ES-I3 (cell line): ENCODE measurements around the gene MOK.
"Not testable (repeated sequence)": the region's sequence is repeated elsewhere in the genome, so short reads cannot be mapped to it uniquely, and the experiment has no call there.

Experiments
- H3K36me3 ChIP-seq: 2 replicates; pipeline ENCODE4 v1.6.1; 2013; ENCODE audit warnings: mild to moderate bottlenecking, low read length, control low read depth, moderate library complexity; ENCODE audit not compliant: insufficient read depth
- H3K4me1 ChIP-seq: 2 replicates; pipeline ENCODE4 v1.6.1; 2013; ENCODE audit warnings: mild to moderate bottlenecking, control low read depth, low read length; ENCODE audit not compliant: insufficient read depth
- H3K9ac ChIP-seq: 2 replicates; pipeline ENCODE4 v1.6.1; 2013; ENCODE audit warnings: low read depth, mild to moderate bottlenecking, low read length, moderate library complexity
- H3K9me3 ChIP-seq: 2 replicates; pipeline ENCODE4 v1.6.1; 2013; ENCODE audit warnings: mild to moderate bottlenecking, low read length, moderate library complexity; ENCODE audit not compliant: control insufficient read depth, insufficient read depth

MOK gene

DNA sequence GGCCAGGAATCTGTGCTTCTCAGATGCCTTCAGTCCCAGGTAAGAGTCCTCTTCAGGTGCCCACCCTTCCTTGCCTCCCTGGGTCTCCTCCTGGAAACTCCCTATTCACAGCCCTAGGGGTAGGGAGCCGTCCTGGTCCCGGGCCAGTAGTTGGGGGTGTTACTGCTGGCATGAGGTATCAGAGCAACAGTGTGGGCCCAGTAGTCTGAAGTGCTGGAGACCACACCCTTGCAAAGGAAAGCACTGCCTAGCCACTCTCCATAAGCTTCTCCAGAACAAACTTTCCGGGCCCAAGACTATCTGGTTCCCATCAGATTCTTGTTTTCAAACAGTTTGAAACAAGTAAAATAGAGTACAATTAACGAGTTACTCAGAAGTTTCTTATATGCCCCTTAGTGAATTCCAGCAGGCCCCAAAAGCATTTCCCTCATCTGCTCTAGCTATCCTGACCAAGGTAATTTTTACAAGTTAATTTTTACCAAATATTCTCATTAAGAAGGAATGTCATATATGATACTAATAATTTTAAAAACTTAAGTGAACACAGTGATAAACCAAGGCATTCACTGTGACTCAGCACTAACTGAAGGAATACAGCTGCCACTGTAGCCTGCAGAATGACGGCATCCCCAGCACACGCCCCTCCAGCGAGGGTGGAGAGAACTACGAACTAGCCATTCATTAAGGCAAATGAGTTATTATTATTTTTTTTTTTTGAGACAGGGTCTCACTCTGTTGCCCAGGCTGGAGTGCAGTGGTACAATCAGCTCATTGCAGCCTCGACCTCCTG is 49.4 kb downstream of the MOK start:
- Histone ChIP-seq H3K9ac (no peak overlapping the region), H3K36me3 (no peaks in the 10 kb centered on the region), H3K4me1 (0 out of 2 replicates have a peak, but pooled peaks cover 3% of the 10 kb centered on the region), H3K9me3 (no peaks in the 10 kb centered on the region)

DNA sequence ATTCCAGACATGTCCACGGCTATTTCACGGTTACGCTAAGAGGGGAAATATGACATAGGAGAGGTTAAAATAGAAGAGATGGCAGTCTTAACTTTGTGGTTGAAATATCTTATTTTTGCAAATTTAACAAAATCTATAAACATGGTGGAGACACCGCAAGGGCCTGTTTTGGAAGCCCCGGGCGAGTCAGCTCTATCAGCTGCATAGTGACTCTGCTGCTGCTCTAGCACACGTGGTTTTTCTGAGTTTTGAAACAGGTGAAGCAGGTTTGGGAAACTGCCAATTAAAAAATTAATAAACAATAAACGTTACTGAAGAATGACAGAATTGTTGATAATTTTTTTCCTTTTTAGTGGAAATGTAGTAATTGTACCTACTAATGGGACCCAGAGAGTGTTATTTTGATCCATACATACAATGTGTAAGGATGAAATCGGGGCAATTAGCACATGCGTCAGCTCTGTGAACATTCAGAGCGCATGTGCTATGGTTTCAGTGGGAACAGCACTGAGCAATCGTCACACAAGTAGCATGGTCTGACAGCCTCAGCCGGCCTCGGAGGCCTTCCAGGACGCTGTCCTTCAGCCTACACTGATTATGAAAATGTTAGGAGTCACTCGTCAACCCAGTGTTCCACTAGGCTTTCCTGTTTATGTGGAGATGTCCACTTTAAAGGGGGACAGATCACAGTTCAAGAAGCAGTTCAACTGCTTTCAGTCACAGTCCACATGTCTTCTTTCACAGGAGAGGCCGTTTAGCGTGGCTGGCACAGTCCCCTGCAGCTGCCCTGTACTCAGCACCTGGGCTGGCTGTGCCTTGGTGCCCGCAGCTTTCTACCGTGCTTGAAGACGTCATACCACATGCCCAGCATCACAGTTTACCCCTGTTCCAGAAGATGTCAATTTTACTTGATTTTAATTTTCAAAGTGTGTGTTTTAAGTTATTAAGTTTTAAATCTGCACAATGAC is 51.8 kb downstream of the MOK start:
- H3K36me3 ChIP-seq: no peaks in the 10 kb centered on the region
- H3K9me3 ChIP-seq: no peaks in the 10 kb centered on the region
- H3K9ac ChIP-seq: no peak overlapping the region
- H3K4me1 ChIP-seq: peaks cover 8% of the 10 kb centered on the region; the same call in 1 of the 2 replicates

DNA sequence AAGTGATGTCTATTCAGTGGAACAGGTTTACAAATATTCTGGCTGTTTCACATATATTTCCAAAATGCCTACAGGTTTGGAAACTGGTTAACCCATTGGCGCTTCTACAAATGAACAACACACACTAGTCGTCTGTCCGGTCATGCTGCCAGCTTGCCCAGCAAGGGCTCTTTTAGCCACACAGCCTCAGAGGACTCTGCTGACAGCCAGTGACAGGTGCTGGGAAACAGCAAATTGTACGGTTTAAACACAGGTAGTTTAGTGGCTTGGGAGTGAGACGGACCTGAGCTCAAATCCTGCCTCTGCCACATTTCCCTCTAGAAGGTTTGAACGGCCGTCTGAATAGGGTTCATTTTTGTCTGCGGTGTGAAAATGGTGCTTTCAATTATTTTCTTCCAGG is 53.8 kb downstream of the MOK start:
- H3K4me1 ChIP-seq: peaks cover 12% of the 10 kb centered on the region; the same call in 1 of the 2 replicates
- H3K9me3 ChIP-seq: no peaks in the 10 kb centered on the region
- H3K36me3 ChIP-seq: no peaks in the 10 kb centered on the region
- no peak overlapping the region for H3K9ac ChIP-seq

DNA sequence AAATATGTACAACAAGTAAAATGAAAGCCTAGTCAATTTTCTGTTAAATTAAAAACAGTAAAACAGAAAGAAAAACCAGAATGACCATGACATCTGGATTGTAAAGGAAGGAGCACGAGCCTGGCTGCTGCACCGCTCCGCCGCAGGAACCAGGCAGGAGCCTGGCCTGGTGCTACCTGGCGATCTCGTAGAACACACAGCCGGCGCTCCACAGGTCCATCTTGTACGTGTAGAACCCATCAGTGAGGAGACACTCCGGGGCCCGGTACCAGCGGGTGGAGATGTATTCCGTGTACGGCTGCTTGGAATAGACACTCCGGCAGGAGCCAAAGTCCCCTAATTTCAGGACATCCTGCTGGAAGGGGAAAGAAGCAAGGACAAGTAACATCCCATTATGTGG is 54.3 kb downstream of the MOK start:
- no peaks in the 10 kb centered on the region for H3K36me3 ChIP-seq
- no peak overlapping the region for H3K9ac ChIP-seq
- no peaks in the 10 kb centered on the region for H3K9me3 ChIP-seq
- H3K4me1 ChIP-seq: peaks cover 12% of the 10 kb centered on the region; the same call in 1 of the 2 replicates

DNA sequence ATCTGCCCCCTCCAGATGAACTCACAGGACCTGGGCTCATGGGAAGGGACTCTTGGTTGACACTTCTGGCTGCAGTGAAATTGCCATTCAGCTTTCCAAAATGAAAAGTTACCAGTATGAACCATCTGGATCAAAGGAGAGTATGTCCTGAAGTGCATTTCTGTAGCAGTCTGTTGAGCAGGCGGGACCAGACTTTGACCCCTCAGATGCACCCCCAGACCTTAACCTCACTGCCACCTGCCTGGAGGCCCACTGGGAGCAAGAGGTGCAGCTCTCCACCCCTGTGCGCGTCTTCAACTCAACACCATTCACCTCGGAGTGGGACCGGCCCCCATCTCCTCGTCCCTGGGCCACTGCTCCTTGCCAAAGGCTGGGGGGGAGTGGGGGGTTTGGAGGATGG is 55.0 kb downstream of the MOK start:
- Histone ChIP-seq H3K36me3 (no peaks in the 10 kb centered on the region), H3K9me3 (no peaks in the 10 kb centered on the region), H3K9ac (no peak overlapping the region), H3K4me1 (peaks cover 9% of the 10 kb centered on the region; the same call in 1 of the 2 replicates)

DNA sequence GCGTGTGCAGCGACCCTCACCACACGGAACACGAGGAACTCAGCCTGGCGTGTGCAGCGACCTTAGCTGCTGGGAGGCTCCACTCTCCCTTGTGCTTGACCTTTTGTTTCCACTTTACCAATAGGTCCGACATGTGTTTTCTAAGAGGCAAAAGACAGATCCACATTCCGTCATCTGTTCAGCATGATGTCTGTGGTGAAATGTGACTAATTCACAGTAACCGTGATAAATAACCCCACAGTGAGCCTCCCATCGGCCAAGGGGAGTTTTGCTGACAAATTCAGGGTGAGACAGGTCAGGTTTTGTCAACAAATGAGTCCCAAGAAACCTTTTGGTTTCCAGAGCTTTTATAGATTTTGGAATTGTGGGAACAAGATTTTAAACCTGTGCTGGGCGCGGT is 55.9 kb downstream of the MOK start:
- Histone ChIP-seq H3K9me3 (no peaks in the 10 kb centered on the region), H3K36me3 (no peaks in the 10 kb centered on the region), H3K9ac (no peak overlapping the region), H3K4me1 (peaks cover 9% of the 10 kb centered on the region; the same call in 1 of the 2 replicates)

DNA sequence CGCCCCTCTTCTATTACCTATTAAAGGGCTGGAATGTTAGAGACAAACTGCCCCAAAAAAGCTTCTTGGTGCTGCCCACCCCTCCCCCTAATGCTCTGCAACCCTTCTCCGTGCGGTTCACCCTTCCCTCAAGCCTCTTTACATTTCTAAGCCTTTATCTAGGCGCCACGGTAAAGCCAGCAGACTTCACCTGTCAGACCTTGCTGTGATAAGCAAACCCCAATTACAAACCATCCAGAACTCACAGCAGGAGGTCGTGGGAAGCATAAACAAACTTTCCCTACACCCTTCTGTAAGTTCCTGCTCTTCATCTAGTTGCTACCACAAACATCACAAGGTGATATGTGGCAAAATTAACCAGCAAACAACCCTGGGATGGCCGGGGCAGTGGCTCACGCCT is 56.8 kb downstream of the MOK start:
- Histone ChIP-seq H3K4me1 (peaks cover 9% of the 10 kb centered on the region; the same call in 1 of the 2 replicates), H3K36me3 (no peaks in the 10 kb centered on the region), H3K9me3 (no peaks in the 10 kb centered on the region), H3K9ac (no peak overlapping the region; the same call in 1 of the 2 replicates)

DNA sequence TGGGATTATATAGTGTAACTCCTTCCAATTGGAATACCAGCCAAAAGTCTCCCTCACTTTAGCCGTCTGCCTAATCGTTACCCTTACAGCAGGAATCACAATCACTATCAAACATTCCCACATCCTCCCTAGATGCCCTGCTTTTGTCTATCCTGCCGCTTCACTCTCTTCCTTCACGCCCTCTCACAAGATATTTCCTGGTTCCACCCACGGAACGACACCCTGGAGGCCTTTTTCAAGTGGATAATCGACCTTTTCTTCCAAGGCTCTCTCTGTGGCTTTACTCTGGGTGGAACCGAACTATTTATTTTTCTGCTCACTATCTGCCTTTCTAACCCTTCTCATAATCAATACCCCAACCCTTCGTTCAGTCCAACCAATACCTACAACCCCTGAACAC is 58.9 kb downstream of the MOK start:
- peaks cover 9% of the 10 kb centered on the region; the same call in 1 of the 2 replicates for H3K4me1 ChIP-seq
- H3K9ac ChIP-seq: no peak overlapping the region
- no peaks in the 10 kb centered on the region for H3K36me3 ChIP-seq
- H3K9me3 ChIP-seq: no peaks in the 10 kb centered on the region

DNA sequence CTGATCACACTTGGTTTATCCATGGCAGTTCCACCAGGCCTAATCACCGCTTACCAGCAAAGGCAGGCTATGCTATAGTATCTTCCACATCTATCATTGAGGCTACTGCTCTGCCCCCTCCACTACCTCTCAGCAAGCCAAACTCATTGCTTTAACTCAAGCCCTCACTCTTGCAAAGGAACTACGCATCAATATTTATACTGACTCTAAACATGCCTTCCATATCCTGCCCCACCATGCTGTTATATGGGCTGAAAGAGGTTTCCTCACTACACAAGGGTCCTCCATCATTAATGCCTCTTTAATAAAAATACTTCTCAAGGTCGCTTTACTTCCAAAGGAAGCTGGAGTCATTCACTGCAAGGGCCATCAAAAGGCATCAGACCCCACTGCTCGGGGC is 61.2 kb downstream of the MOK start:
- H3K9me3 ChIP-seq, H3K36me3 ChIP-seq, H3K4me1 ChIP-seq, H3K9ac ChIP-seq: not testable (repeated sequence)

DNA sequence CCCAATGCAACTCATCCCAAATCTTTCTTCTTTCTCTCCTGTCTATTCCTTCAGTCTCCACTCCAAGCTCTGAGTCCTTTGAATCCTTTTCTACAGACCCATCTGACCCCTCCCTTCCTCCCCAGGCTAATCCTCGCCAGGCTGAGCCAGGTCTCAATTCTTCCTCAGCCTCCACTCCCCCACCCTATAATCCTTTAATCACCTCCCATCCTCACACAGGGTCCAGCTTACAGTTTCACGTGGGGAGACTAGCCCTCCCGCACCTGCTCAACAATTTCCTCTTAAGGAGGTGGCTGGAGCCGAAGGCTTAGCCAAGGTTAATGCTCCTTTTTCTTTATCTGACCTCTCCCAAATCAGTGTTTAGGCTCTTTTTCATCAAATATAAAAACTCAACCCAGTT is 63.8 kb downstream of the MOK start:
- no peaks in the 10 kb centered on the region for H3K9me3 ChIP-seq
- H3K36me3 ChIP-seq: no peaks in the 10 kb centered on the region
- no peak overlapping the region for H3K9ac ChIP-seq
- no peaks in the 10 kb centered on the region for H3K4me1 ChIP-seq

DNA sequence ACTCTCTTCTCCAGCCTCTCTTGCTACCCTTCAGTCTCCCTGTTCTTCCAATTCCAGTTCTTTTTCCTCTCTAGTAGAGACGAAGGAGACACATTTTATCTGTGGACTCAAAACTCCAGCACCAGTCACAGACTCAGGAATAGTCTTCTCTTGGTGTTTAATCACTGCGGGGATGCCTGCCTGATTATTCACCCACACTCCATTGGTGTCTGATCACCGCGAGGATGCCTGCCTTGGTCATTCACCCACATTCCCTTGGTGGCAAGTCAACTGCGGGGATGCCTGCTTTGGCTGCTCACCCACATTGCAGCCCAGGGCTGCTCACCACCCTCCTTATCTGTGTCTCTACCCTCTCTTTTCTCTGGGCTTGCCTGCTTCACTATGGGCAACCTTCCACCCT is 64.5 kb downstream of the MOK start:
- H3K9ac ChIP-seq, H3K9me3 ChIP-seq, H3K4me1 ChIP-seq, H3K36me3 ChIP-seq: not testable (repeated sequence)

DNA sequence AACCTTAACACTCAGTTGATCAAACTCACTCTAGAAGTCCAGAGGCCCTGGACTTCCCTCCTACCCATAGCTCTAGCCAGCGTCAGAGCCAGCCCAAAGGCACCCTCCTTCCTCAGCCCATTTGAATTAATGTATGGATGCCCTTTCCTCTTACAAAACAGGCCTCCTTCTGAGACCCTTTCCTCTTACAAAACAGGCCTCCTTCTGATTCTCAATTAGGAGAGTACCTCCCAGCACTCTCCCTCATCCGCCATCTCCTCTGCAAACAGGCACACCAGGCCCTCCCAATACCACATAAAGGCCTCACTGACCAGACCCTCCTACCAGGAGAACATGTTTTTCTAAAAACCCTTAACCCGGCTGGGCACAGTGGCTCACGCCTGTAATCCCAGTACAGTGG is 65.7 kb downstream of the MOK start:
- H3K36me3 ChIP-seq: no peaks in the 10 kb centered on the region
- peaks cover 6% of the 10 kb centered on the region; the same call in 1 of the 2 replicates for H3K4me1 ChIP-seq
- H3K9ac ChIP-seq: no peak overlapping the region
- H3K9me3 ChIP-seq: no peaks in the 10 kb centered on the region

DNA sequence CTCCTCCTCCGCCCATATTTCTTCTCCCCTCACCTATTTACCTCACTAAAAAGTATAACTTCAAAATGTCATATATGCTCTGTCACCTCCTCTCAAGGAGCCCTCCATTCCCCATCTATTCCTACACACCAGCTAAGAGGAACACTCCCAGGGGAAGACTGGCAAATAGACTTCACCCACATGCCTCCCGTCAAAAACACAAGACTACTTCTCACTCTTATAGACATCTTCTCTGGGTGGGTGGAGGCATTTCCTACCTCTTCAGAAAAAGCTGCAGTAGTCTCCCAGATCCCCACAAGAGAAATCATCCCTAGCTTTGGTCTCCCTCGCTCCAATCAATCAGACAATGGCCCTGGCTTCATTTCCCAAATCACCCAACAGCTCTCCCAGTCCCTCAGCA is 66.2 kb downstream of the MOK start:
- H3K4me1 ChIP-seq: peaks cover 6% of the 10 kb centered on the region; the same call in 1 of the 2 replicates
- no peaks in the 10 kb centered on the region for H3K36me3 ChIP-seq
- H3K9me3 ChIP-seq: no peaks in the 10 kb centered on the region
- H3K9ac ChIP-seq: no peak overlapping the region

DNA sequence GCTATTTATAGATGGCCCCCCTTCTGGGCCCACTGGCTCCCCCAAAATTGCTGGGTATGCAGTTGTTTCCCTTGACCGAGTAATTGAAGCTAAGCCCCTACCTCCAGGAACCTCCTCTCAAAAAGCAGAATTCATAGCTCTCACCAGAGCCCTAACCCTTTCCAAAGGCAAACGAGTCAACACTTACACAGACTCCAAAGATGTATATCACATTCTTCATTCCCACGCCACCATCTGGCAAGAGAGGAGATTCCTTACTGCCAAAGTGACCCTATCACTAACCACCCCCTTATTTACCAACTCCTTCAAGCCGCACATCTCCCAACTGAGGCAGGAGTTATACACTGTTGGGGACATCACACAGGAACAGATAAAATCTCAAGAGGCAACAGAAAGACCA is 66.8 kb downstream of the MOK start:
- Histone ChIP-seq H3K9ac (no peak overlapping the region), H3K36me3 (no peaks in the 10 kb centered on the region)

More for the DNA sequence above, 66.8 kb downstream of the MOK start:
- Histone ChIP-seq H3K9me3 (no peaks in the 10 kb centered on the region), H3K4me1 (peaks cover 6% of the 10 kb centered on the region; the same call in 1 of the 2 replicates)
